Adrenal gland (tissue), 12 donors: ENCODE measurements around the gene ITGB6. TPM values are rescaled to one million over a fixed set of nuclear protein-coding genes. Genes with fewer than 3 reads are reported as not detected.
"Not testable (repeated sequence)": the region's sequence is repeated elsewhere in the genome, so short reads cannot be mapped to it uniquely, and the experiment has no call there.

Source experiments
- DNase-seq, 7 donors: peaks; one replicate each; pipeline ENCODE4 v3.0.0-alpha.2; 2019 to 2020
- H3K27ac ChIP-seq, 5 donors: fragments of 200-600 bp; sonication (generic) in 4 of 5; 1 replicate in 3 of 5; 2 replicates in 2 of 5; pipeline versions ENCODE4 v1.5.1 to v1.8.0; 2016 to 2020; ENCODE audit warnings: mild to moderate bottlenecking in 1 of 5
- H3K27me3 ChIP-seq: fragments of 200-600 bp; 2 replicates; pipeline ENCODE4 v1.8.0; 2021
- H3K36me3 ChIP-seq, 2 donors: fragments of 200-600 bp; replicated peaks in 1 of 2; 1 replicate in 1 of 2; 2 replicates in 1 of 2; pipeline versions ENCODE4 v1.5.1 to v1.8.0; 2018 to 2022
- H3K4me1 ChIP-seq, 2 donors: fragments of 200-600 bp; replicated peaks in 1 of 2; 1 replicate in 1 of 2; 2 replicates in 1 of 2; pipeline versions ENCODE4 v1.5.1 to v1.8.0; 2018 to 2021
- H3K4me3 ChIP-seq, 4 donors: fragments of 200-600 bp; sonication (generic) in 3 of 4; one replicate each; pipeline ENCODE4 v1.5.1; 2016 to 2018
- H3K9me3 ChIP-seq, 3 donors: fragments of 200-600 bp; sonication (generic) in 1 of 3; replicated peaks in 1 of 3; 1 replicate in 2 of 3; 2 replicates in 1 of 3; pipeline versions ENCODE4 v1.5.1 to v1.8.0; 2016 to 2021
- CTCF ChIP-seq, 6 experiments: fragments of 450-650 bp in 4 of 6; fragments of 200-600 bp in 2 of 6; sonication (generic) in 1 of 6; IDR thresholded peaks; 1 replicate in 5 of 6; 2 replicates in 1 of 6; pipeline versions ENCODE4 v1.5.1 to v1.8.0; 2016 to 2021; ENCODE audit warnings: antibody characterized with exemption in 6 of 6, mild to moderate bottlenecking in 2 of 6, moderate library complexity in 1 of 6
- POLR2A ChIP-seq, 2 donors: fragments of 450-650 bp; IDR thresholded peaks; one replicate each; pipeline ENCODE4 v1.6.1; 2017; ENCODE audit warnings: antibody characterized with exemption in 2 of 2, mild to moderate bottlenecking in 2 of 2, moderate library complexity in 1 of 2
- WGBS, 4 donors: extraction: QIAGEN DNeasy Blood & Tissue Kit in 2 of 4; methylation state at CpG; one replicate each; pipeline versions ENCODE4 v1.1.5 to v1.1.7; 2013 to 2017; 5-methylcytosine and 5-hydroxymethylcytosine counted together
- intact Hi-C, 2 donors: fragments of 100-400 bp; cut with DNase I; formaldehyde crosslinking; loops; one replicate each; pipeline versions ENCODE4 v1.14.1 to v1.15.0; 2022 to 2023
- polyA plus RNA-seq, 3 donors: library from polyadenylated mRNA; stranded (reverse); fragments of 200-250 nt in 2 of 3; fragments of 350-450 nt in 1 of 3; fragmentation: Illumina TruSeq in 1 of 3; extraction: RNeasy Lipid Tissue Mini Kit (QIAGEN cat#74804) in 1 of 3; gene quantifications; one replicate each; pipeline ENCODE4 v1.2.3, GENCODE V29; 2013 to 2014
- total RNA-seq, 9 donors: library from RNA; depleted of rRNA in 4 of 9; stranded (reverse); fragments of >200 nt in 4 of 9; fragments of 120-200 nt in 1 of 9; fragmentation: NEBNext Ultra II Directional in 1 of 9; extraction: Animal tissue kit (Norgen Biotek cat#: 25700) in 1 of 9; gene quantifications; one replicate each; pipeline versions ENCODE4 v1.1.0 to v1.2.4, GENCODE V29; 2013 to 2023
- donor health status: healthy with polysubstance abuse.
- donor health status: Bipolar disorder and iron deficiency.
- donor health status: DM: yes; HTN: yes; CAD: no.
- donor health status: DM: no; HTN: no; CAD: no.
- donor health status: DM: no; HTN: no; CAD: no.
- donor health status: DM: yes; HTN: yes; CAD: no.

ITGB6 gene
- total and polyA plus RNA-seq, 12 donors, result 0.08 to 0.53 (median 0.18) TPM; not detected in 9

- H3K9me3 ChIP-seq, result no peaks in the 10 kb centered on the region
- no peaks in the 10 kb centered on the region for H3K4me1 ChIP-seq
- H3K27ac ChIP-seq, result no peak overlapping the region
- H3K36me3 ChIP-seq, result no peaks in the 10 kb centered on the region
- no peak for TF ChIP-seq POLR2A (IDR thresholded peaks at IDR 0.05)
- TF ChIP-seq CTCF (IDR thresholded peaks at IDR 0.05), result no peak
- intact Hi-C loops, result no loop called here
- 49 to 62% (median 58%) methylated on average over 13 of the region's 13 CpGs for WGBS, 4 donors
- no peaks in the 10 kb centered on the region for H3K27me3 ChIP-seq
- H3K4me3 ChIP-seq, result no peak overlapping the region
- no peak for DNase-seq
These were observed 41.9 kb downstream of the ITGB6 start for GRCh38 chr2:160157861-160158829.

- Histone ChIP-seq H3K27ac (no peak overlapping the region), H3K4me3 (no peak overlapping the region), H3K36me3 (no peaks in the 10 kb centered on the region), H3K9me3 (no peaks in the 10 kb centered on the region), H3K4me1 (no peaks in the 10 kb centered on the region), H3K27me3 (no peaks in the 10 kb centered on the region)
- TF ChIP-seq POLR2A (IDR thresholded peaks at IDR 0.05), result no peak
- TF ChIP-seq CTCF (IDR thresholded peaks at IDR 0.05), result no peak
- DNase-seq, result no peak
- intact Hi-C loops, result no loop called here
- WGBS, 4 donors, result 61 to 89% (median 69%) methylated on average over 2 of the region's 2 CpGs
These were observed 43.4 kb downstream of the ITGB6 start for GRCh38 chr2:160156665-160157064.

GRCh38 chr2:160156100-160156499 is 44.0 kb downstream of the ITGB6 start:
- intact Hi-C loops, result no loop called here
- WGBS, 4 donors, result 84 to 97% (median 91%) methylated on average over 4 of the region's 4 CpGs
- TF ChIP-seq POLR2A (IDR thresholded peaks at IDR 0.05), result no peak

DNA sequence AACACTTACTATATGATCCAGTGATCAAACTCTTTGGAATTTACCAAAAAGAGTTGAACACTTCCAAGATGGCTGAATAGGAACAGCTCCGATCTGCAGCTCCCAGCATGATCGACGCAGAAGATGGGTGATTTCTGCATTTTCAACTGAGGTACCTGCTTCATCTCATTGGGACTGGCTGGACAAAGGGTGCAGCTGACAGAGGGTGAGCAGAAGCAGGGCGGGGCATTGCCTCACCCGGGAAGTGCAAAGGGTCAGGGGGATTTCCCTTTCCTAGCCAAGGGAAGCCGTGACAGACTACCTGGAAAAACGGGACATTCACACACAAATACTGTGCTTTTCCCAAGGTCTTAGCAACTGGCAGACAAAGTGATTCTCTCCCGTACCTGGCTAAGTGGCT is 51.7 kb downstream of the ITGB6 start:
- H3K9me3 ChIP-seq, intact Hi-C loops: not testable (repeated sequence)
- WGBS, 4 donors, result 73 to 87% (median 85%) methylated on average over 8 of the region's 8 CpGs

More at GRCh38 chr2:160156100-160156499, 44.0 kb downstream of the ITGB6 start:
- H3K9me3 ChIP-seq, result no peaks in the 10 kb centered on the region
- H3K27ac ChIP-seq, result no peak overlapping the region
- H3K36me3 ChIP-seq, result no peaks in the 10 kb centered on the region
- H3K4me1 ChIP-seq, result no peaks in the 10 kb centered on the region
- DNase-seq, result no peak
- no peaks in the 10 kb centered on the region for H3K27me3 ChIP-seq
- H3K4me3 ChIP-seq, result no peak overlapping the region

GRCh38 chr2:160145471-160145870 is 54.6 kb downstream of the ITGB6 start:
- H3K4me3 ChIP-seq, result no peak overlapping the region
- H3K36me3 ChIP-seq, result no peaks in the 10 kb centered on the region
- TF ChIP-seq POLR2A (IDR thresholded peaks at IDR 0.05) (no peak), CTCF (IDR thresholded peaks at IDR 0.05) (no peak)
- H3K27ac ChIP-seq, result no peak overlapping the region
- H3K9me3 ChIP-seq, result no peaks in the 10 kb centered on the region
- intact Hi-C loops, result no loop called here
- WGBS, 4 donors, result 83 to 93% (median 88%) methylated on average over 2 of the region's 2 CpGs
- DNase-seq, result no peak
- H3K4me1 ChIP-seq, result no peaks in the 10 kb centered on the region
- H3K27me3 ChIP-seq, result no peaks in the 10 kb centered on the region

More for the DNA sequence above, 51.7 kb downstream of the ITGB6 start:
- not testable (repeated sequence) for DNase-seq, H3K4me3 ChIP-seq, H3K27me3 ChIP-seq, H3K27ac ChIP-seq, H3K36me3 ChIP-seq, H3K4me1 ChIP-seq
